ENCODE data around the gene SBF2.

Gene SBF2

DNA sequence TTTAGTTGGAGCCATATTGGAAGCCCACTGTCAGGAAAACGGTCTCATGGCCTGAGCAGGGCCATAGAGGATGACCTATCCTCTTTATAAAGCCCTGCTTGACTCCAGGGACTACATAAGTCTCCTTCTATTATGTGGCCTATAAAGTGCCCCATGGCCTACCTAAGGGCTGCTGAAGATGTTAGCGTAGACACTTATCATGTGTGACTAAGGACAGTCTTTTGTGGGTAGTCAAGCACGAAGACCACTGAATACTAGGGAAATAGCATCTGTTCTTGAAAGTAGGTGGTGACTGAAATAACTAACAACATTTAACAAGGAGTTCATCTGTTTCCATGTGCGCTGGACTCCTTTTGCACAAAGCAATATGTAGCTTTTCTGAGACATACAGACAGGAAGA is 513.1 kb downstream of the SBF2 start:
- Histone ChIP-seq H3K9me3 (replicated peaks; ENCODE audit: insufficient read depth, low read length) (no peaks in the 10 kb centered on the region), H3K9ac (ENCODE audit: low read length) (no peak overlapping the region), H3K9me2 (replicated peaks; ENCODE audit: insufficient read depth, low read length) (no peaks in the 10 kb centered on the region), H3K4me1 (ENCODE audit: low read length) (no peaks in the 10 kb centered on the region), H2AFZ (ENCODE audit: low read length) (no peak overlapping the region), H3K4me3 (ENCODE audit: low read length) (no peak overlapping the region), H3F3A (ENCODE audit: insufficient read depth, low read length) (no peaks in the 10 kb centered on the region), H3K4me2 (ENCODE audit: low read depth, low read length) (no peak overlapping the region), H3K27ac (ENCODE audit: low read length) (no peak overlapping the region), H3K36me3 (replicated peaks; ENCODE audit: insufficient read depth, low read length) (no peaks in the 10 kb centered on the region), H4K20me1 (ENCODE audit: insufficient read depth, low read length) (no peaks in the 10 kb centered on the region), H3K27me3 (replicated peaks; ENCODE audit: insufficient read depth, low read length) (no peaks in the 10 kb centered on the region), H3K79me2 (ENCODE audit: low read length) (no peaks in the 10 kb centered on the region)
- DNase-seq = no peak
- TF ChIP-seq EZH2 (optimal IDR thresholded peaks at IDR 0.05; ENCODE audit: low read depth, low read length) (no peak), EZH2phosphoT487 (IDR thresholded peaks at IDR 0.05; ENCODE audit: low read length) (no peak)
- TF ChIP-seq, protein P1, sequence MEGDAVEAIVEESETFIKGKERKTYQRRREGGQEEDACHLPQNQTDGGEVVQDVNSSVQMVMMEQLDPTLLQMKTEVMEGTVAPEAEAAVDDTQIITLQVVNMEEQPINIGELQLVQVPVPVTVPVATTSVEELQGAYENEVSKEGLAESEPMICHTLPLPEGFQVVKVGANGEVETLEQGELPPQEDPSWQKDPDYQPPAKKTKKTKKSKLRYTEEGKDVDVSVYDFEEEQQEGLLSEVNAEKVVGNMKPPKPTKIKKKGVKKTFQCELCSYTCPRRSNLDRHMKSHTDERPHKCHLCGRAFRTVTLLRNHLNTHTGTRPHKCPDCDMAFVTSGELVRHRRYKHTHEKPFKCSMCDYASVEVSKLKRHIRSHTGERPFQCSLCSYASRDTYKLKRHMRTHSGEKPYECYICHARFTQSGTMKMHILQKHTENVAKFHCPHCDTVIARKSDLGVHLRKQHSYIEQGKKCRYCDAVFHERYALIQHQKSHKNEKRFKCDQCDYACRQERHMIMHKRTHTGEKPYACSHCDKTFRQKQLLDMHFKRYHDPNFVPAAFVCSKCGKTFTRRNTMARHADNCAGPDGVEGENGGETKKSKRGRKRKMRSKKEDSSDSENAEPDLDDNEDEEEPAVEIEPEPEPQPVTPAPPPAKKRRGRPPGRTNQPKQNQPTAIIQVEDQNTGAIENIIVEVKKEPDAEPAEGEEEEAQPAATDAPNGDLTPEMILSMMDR (IDR thresholded peaks at IDR 0.05; ENCODE audit: low read length) = no peak

GRCh38 chr11:9777525-9777924 is 516.5 kb downstream of the SBF2 start:
- DNase-seq = no peak
- no peaks in the 10 kb centered on the region for H3K4me1 ChIP-seq (ENCODE audit: low read length)
- H3K9ac ChIP-seq (ENCODE audit: low read length) = no peak overlapping the region
- no peaks in the 10 kb centered on the region for H3F3A ChIP-seq (ENCODE audit: insufficient read depth, low read length)
- H3K79me2 ChIP-seq (ENCODE audit: low read length) = no peaks in the 10 kb centered on the region
- no peak overlapping the region for H3K4me3 ChIP-seq (ENCODE audit: low read length)
- H2AFZ ChIP-seq (ENCODE audit: low read length) = no peak overlapping the region
- TF ChIP-seq EZH2phosphoT487 (IDR thresholded peaks at IDR 0.05; ENCODE audit: low read length) (no peak), EZH2 (optimal IDR thresholded peaks at IDR 0.05; ENCODE audit: low read depth, low read length) (no peak)
- TF ChIP-seq, protein P1 (IDR thresholded peaks at IDR 0.05; ENCODE audit: low read length) = no peak
- H3K9me3 ChIP-seq (replicated peaks; ENCODE audit: insufficient read depth, low read length) = no peaks in the 10 kb centered on the region
- H4K20me1 ChIP-seq (ENCODE audit: insufficient read depth, low read length) = no peaks in the 10 kb centered on the region
- H3K36me3 ChIP-seq (replicated peaks; ENCODE audit: insufficient read depth, low read length) = no peaks in the 10 kb centered on the region
- H3K27me3 ChIP-seq (replicated peaks; ENCODE audit: insufficient read depth, low read length) = no peaks in the 10 kb centered on the region
- no peaks in the 10 kb centered on the region for H3K9me2 ChIP-seq (replicated peaks; ENCODE audit: insufficient read depth, low read length)
- no peak overlapping the region for H3K4me2 ChIP-seq (ENCODE audit: low read depth, low read length)
- H3K27ac ChIP-seq (ENCODE audit: low read length) = no peak overlapping the region

- H3K36me3 ChIP-seq (replicated peaks; ENCODE audit: insufficient read depth, low read length) = no peaks in the 10 kb centered on the region
- TF ChIP-seq, protein P1 (IDR thresholded peaks at IDR 0.05; ENCODE audit: low read length) = no peak
- TF ChIP-seq EZH2phosphoT487 (IDR thresholded peaks at IDR 0.05; ENCODE audit: low read length) (no peak), EZH2 (optimal IDR thresholded peaks at IDR 0.05; ENCODE audit: low read depth, low read length) (no peak)
- H3K27me3 ChIP-seq (replicated peaks; ENCODE audit: insufficient read depth, low read length) = no peaks in the 10 kb centered on the region
- no peak overlapping the region for H3K27ac ChIP-seq (ENCODE audit: low read length)
- H3K4me2 ChIP-seq (ENCODE audit: low read depth, low read length) = no peak overlapping the region
- no peak overlapping the region for H3K9ac ChIP-seq (ENCODE audit: low read length)
- no peaks in the 10 kb centered on the region for H3K79me2 ChIP-seq (ENCODE audit: low read length)
- H3F3A ChIP-seq (ENCODE audit: insufficient read depth, low read length) = no peaks in the 10 kb centered on the region
- H3K9me3 ChIP-seq (replicated peaks; ENCODE audit: insufficient read depth, low read length) = no peaks in the 10 kb centered on the region
- no peaks in the 10 kb centered on the region for H4K20me1 ChIP-seq (ENCODE audit: insufficient read depth, low read length)
- no peak for DNase-seq
- no peak overlapping the region for H3K4me3 ChIP-seq (ENCODE audit: low read length)
- no peaks in the 10 kb centered on the region for H3K4me1 ChIP-seq (ENCODE audit: low read length)
- no peak overlapping the region for H2AFZ ChIP-seq (ENCODE audit: low read length)
- H3K9me2 ChIP-seq (replicated peaks; ENCODE audit: insufficient read depth, low read length) = no peaks in the 10 kb centered on the region
Observed at GRCh38 chr11:9777066-9777465, 517.0 kb downstream of the SBF2 start.
